Measurements from ENCODE around the gene GIMAP7. TPM values are rescaled to one million over a fixed set of nuclear protein-coding genes. Genes with fewer than 3 reads are reported as not detected.
"Not testable (repeated sequence)": the region's sequence is repeated elsewhere in the genome, so short reads cannot be mapped to it uniquely, and the experiment has no call there.

The GIMAP7 gene
- total RNA-seq, 4 donors from 2014 or later = 4.8 to 16.5 (median 8.5) TPM

- Histone ChIP-seq H3K36me3 (no peaks in the 10 kb centered on the region), H3K9me3 (no peaks in the 10 kb centered on the region), H3K27ac (peak overlapping the region; percentile 62 to 86 (median 76)), H3K4me1 (no peaks in the 10 kb centered on the region), H3K27me3 (no peaks in the 10 kb centered on the region), H3K4me3 (peak overlapping the region in 1 of 4 donors; percentile 50)
- no peak for TF ChIP-seq CTCF (IDR thresholded peaks at IDR 0.05)
- no peak for TF ChIP-seq POLR2A (IDR thresholded peaks at IDR 0.05)
- no peak for DNase-seq
These were observed 914 bp upstream of the GIMAP7 start for GRCh38 chr7:150513758-150514157.

GRCh38 chr7:150515248-150516147, 826 bp downstream of the GIMAP7 start:
- Histone ChIP-seq H3K9me3 (no peaks in the 10 kb centered on the region), H3K4me3 (peak overlapping the region; percentile 32 to 52 (median 46)), H3K36me3 (no peaks in the 10 kb centered on the region), H3K27ac (peak overlapping the region; percentile 62 to 86 (median 76)), H3K27me3 (no peaks in the 10 kb centered on the region), H3K4me1 (no peaks in the 10 kb centered on the region)
- DNase-seq = no peak
- TF ChIP-seq CTCF (IDR thresholded peaks at IDR 0.05) (no peak), POLR2A (IDR thresholded peaks at IDR 0.05) (no peak)

- Histone ChIP-seq H3K36me3 (no peaks in the 10 kb centered on the region), H3K4me1 (no peaks in the 10 kb centered on the region), H3K27ac (peak overlapping the region; percentile 25 to 76 (median 68)), H3K27me3 (no peaks in the 10 kb centered on the region), H3K9me3 (no peaks in the 10 kb centered on the region), H3K4me3 (peak overlapping the region; percentile 18 to 52 (median 41))
- no peak for TF ChIP-seq CTCF (IDR thresholded peaks at IDR 0.05)
- no peak for TF ChIP-seq POLR2A (IDR thresholded peaks at IDR 0.05)
- no peak for DNase-seq
These were observed 2.5 kb downstream of the GIMAP7 start for GRCh38 chr7:150516956-150517745.

- no peak for DNase-seq
- H3K9me3 ChIP-seq = no peaks in the 10 kb centered on the region
- no peaks in the 10 kb centered on the region for H3K4me1 ChIP-seq
- TF ChIP-seq CTCF (IDR thresholded peaks at IDR 0.05) (no peak), POLR2A (IDR thresholded peaks at IDR 0.05) (no peak)
- H3K4me3 ChIP-seq = peak overlapping the region in 3 of 4 donors; percentile 14 to 50 (median 34)
- peak overlapping the region in 3 of 4 donors; percentile 38 to 53 (median 49) for H3K27ac ChIP-seq
- no peaks in the 10 kb centered on the region for H3K27me3 ChIP-seq
- H3K36me3 ChIP-seq = no peaks in the 10 kb centered on the region
These were observed 4.6 kb downstream of the GIMAP7 start for GRCh38 chr7:150519310-150519709.

- no peaks in the 10 kb centered on the region for H3K36me3 ChIP-seq
- H3K27me3 ChIP-seq = no peaks in the 10 kb centered on the region
- H3K4me1 ChIP-seq = no peaks in the 10 kb centered on the region
- no peaks in the 10 kb centered on the region for H3K9me3 ChIP-seq
- DNase-seq = no peak
- H3K4me3 ChIP-seq = peak overlapping the region in 3 of 4 donors; percentile 0 to 50 (median 34)
- TF ChIP-seq CTCF (IDR thresholded peaks at IDR 0.05) (no peak), POLR2A (IDR thresholded peaks at IDR 0.05) (no peak)
- peak overlapping the region in 3 of 4 donors; percentile 38 to 53 (median 49) for H3K27ac ChIP-seq
These were observed 5.5 kb downstream of the GIMAP7 start for GRCh38 chr7:150520145-150520544.

- H3K4me1 ChIP-seq, H3K4me3 ChIP-seq, DNase-seq, H3K9me3 ChIP-seq, H3K27me3 ChIP-seq, H3K27ac ChIP-seq, H3K36me3 ChIP-seq: not testable (repeated sequence)
These were observed 8.3 kb downstream of the GIMAP7 start for GRCh38 chr7:150522931-150523330.
